Keratinocyte (primary cell): ENCODE measurements around the gene GALNT9.

Experiments used
- CTCF ChIP-seq, 3 experiments: IDR thresholded peaks in 1 of 3; conservative IDR thresholded peaks in 1 of 3; optimal IDR thresholded peaks in 1 of 3; 2 replicates in 2 of 3; 3 replicates in 1 of 3; pipeline versions ENCODE3 to v1.5.1; 2011; ENCODE audit warnings: low read length in 3 of 3, mild to moderate bottlenecking in 3 of 3, moderate library complexity in 2 of 3, control low read depth in 1 of 3, inconsistent platforms in 1 of 3; ENCODE audit not compliant: insufficient read depth in 2 of 3; ENCODE audit errors: extremely low read depth in 1 of 3
- EZH2 ChIP-seq: IDR thresholded peaks from one replicate; pipeline ENCODE4 v1.6.1; 2012; ENCODE audit warnings: inconsistent platforms, mild to moderate bottlenecking, low read length, moderate library complexity

- TF ChIP-seq CTCF (optimal IDR thresholded peaks at IDR 0.05 in 1 of 3, IDR thresholded peaks at IDR 0.05 in 1 of 3, conservative IDR thresholded peaks at IDR 0.05 in 1 of 3; ENCODE audit: extremely low read depth in 1 of 3, insufficient read depth in 2 of 3, low read length in 3 of 3) = no peak
- TF ChIP-seq EZH2 = no peak
Observed at GRCh38 chr12:132363661-132364347, 34.4 kb upstream of the GALNT9 start.
